ENCODE measurements around the gene FHIT.

GRCh38 chr3:60932643-60933042 lies 318.6 kb downstream of the FHIT start:
- TF ChIP-seq REST (IDR thresholded peaks at IDR 0.05; ENCODE audit: insufficient read depth in 1 of 2, low read depth in 2 of 2, low read length in 2 of 2) (no peak), POLR2AphosphoS5 (IDR thresholded peaks at IDR 0.05; ENCODE audit: low read depth, low read length) (no peak), FOXP2 (optimal IDR thresholded peaks at IDR 0.05; ENCODE audit: borderline replicate concordance, extremely low read depth, extremely low read length, insufficient read depth) (no peak), SIN3A (IDR thresholded peaks at IDR 0.05; ENCODE audit: borderline replicate concordance, insufficient read depth, low read length) (no peak), TAF1 (IDR thresholded peaks at IDR 0.05; ENCODE audit: borderline replicate concordance, insufficient read depth, low read length) (no peak)
